WTC11 (cell line): ENCODE measurements around the gene HPS1. TPM values are rescaled to one million over a fixed set of nuclear protein-coding genes. Genes with fewer than 3 reads are reported as not detected.

ENCODE experiments used
- ATAC-seq: fragments of 200-7000 bp; cut with Tn5 transposase; 2 replicates; pipeline ENCODE4 v1.10.0; 2021; ENCODE audit warnings: mild to moderate bottlenecking, moderate library complexity
- CTCF ChIA-PET: fragments of 300-600 bp; sonication (Branson Sonifier 250); formaldehyde crosslinking; loops from one replicate; lab custom pipeline; 2021; ENCODE audit warnings: antibody characterized with exemption; lab: Charles Lee
- POLR2A ChIA-PET: fragments of 350-600 bp; sonication (Branson Sonifier 250); formaldehyde crosslinking; loops from one replicate; lab custom pipeline; 2021; ENCODE audit warnings: antibody characterized with exemption; lab: Charles Lee
- DNase-seq: peaks from one replicate; pipeline ENCODE4 v3.0.0; 2021; ENCODE audit warnings: low spot score
- H3K27ac Mint-ChIP-seq: 2 replicates; pipeline ENCODE4 v1.8.0; 2021; ENCODE audit warnings: mixed read lengths
- H3K27me3 Mint-ChIP-seq: 2 replicates; pipeline ENCODE4 v1.8.0; 2021; ENCODE audit warnings: low read depth, mild to moderate bottlenecking, moderate library complexity, mixed read lengths
- H3K36me3 Mint-ChIP-seq: 2 replicates; pipeline ENCODE4 v1.8.0; 2021; ENCODE audit warnings: mixed read lengths
- H3K4me1 Mint-ChIP-seq: 2 replicates; pipeline ENCODE4 v1.8.0; 2022; ENCODE audit warnings: mixed read lengths
- H3K4me3 Mint-ChIP-seq: 2 replicates; pipeline ENCODE4 v1.8.0; 2021; ENCODE audit warnings: mild to moderate bottlenecking, moderate library complexity, mixed read lengths
- H3K9me3 Mint-ChIP-seq: 2 replicates; pipeline ENCODE4 v1.8.0; 2021; ENCODE audit warnings: mixed read lengths
- ATF1 ChIP-seq: sonication (generic); formaldehyde crosslinking; IDR thresholded peaks from 2 replicates; pipeline ENCODE4 v1.8.1; 2023; ENCODE audit warnings: mild to moderate bottlenecking, moderate library complexity, missing genetic modification reagents
- EMX1 ChIP-seq: fragments of 250-450 bp; sonication (Bioruptor Pico); IDR thresholded peaks from 2 replicates; pipeline ENCODE4 v1.8.0; 2021; ENCODE audit warnings: mild to moderate bottlenecking
- JAZF1 ChIP-seq: fragments of 250-450 bp; sonication (Bioruptor Pico); IDR thresholded peaks from 2 replicates; pipeline ENCODE4 v1.9.0; 2021; ENCODE audit warnings: moderate library complexity, mild to moderate bottlenecking, inconsistent platforms
- NFATC4 ChIP-seq: fragments of 250-450 bp; sonication (Bioruptor Pico); IDR thresholded peaks from 2 replicates; pipeline ENCODE4 v1.9.0; 2021; ENCODE audit warnings: mild to moderate bottlenecking
- NFE2L1 ChIP-seq: sonication (generic); formaldehyde crosslinking; IDR thresholded peaks from 2 replicates; pipeline ENCODE4 v1.8.1; 2023; ENCODE audit warnings: missing genetic modification reagents
- NFYB ChIP-seq: sonication (generic); formaldehyde crosslinking; conservative IDR thresholded peaks from 2 replicates; pipeline ENCODE4 v1.8.0; 2022; ENCODE audit warnings: low read depth, missing genetic modification reagents
- NR1H2 ChIP-seq: sonication (generic); formaldehyde crosslinking; IDR thresholded peaks from 2 replicates; pipeline ENCODE4 v1.9.0; 2021; ENCODE audit warnings: mild to moderate bottlenecking, moderate library complexity, missing genetic modification reagents
- SMAD4 ChIP-seq: sonication (generic); formaldehyde crosslinking; IDR thresholded peaks from 2 replicates; pipeline ENCODE4 v1.8.0; 2022; ENCODE audit warnings: mild to moderate bottlenecking, missing genetic modification reagents
- SOX15 ChIP-seq: fragments of 250-450 bp; sonication (Bioruptor Pico); IDR thresholded peaks from 2 replicates; pipeline ENCODE4 v1.9.0; 2021; ENCODE audit warnings: mild to moderate bottlenecking
- SP1 ChIP-seq: sonication (generic); formaldehyde crosslinking; conservative IDR thresholded peaks from 2 replicates; pipeline ENCODE4 v1.8.1; 2022; ENCODE audit warnings: missing genetic modification reagents
- ZNF317 ChIP-seq: sonication (generic); formaldehyde crosslinking; IDR thresholded peaks from 2 replicates; pipeline ENCODE4 v1.8.1; 2023; ENCODE audit warnings: low read depth, mild to moderate bottlenecking, moderate library complexity, missing genetic modification reagents, borderline replicate concordance
- ZNF416 ChIP-seq: fragments of 250-450 bp; sonication (Bioruptor Pico); IDR thresholded peaks from 2 replicates; pipeline ENCODE4 v1.9.0; 2021; ENCODE audit warnings: mild to moderate bottlenecking, inconsistent platforms
- total RNA-seq: library from RNA; stranded (reverse); gene quantifications from 3 replicates; pipeline ENCODE4 v1.2.3, GENCODE V29; 2021
- TF ChIP-seq, protein P1 (sequence below): sonication (generic); formaldehyde crosslinking; IDR thresholded peaks from 2 replicates; pipeline ENCODE4 v1.8.1; 2023; ENCODE audit warnings: mild to moderate bottlenecking, missing genetic modification reagents
- TF ChIP-seq, protein P2 (sequence below): sonication (generic); formaldehyde crosslinking; IDR thresholded peaks from 2 replicates; pipeline ENCODE4 v1.8.0; 2022; ENCODE audit warnings: mild to moderate bottlenecking, missing genetic modification reagents
- TF ChIP-seq, protein P3 (sequence below): sonication (generic); formaldehyde crosslinking; IDR thresholded peaks from 2 replicates; pipeline ENCODE4 v1.8.1; 2022; ENCODE audit warnings: mild to moderate bottlenecking, missing genetic modification reagents, moderate library complexity, borderline replicate concordance
- TF ChIP-seq, protein P4 (sequence below): sonication (generic); formaldehyde crosslinking; IDR thresholded peaks from 2 replicates; pipeline ENCODE4 v1.8.1; 2023; ENCODE audit warnings: mild to moderate bottlenecking, missing genetic modification reagents, moderate library complexity
- TF ChIP-seq, protein P5 (sequence below): sonication (generic); formaldehyde crosslinking; IDR thresholded peaks from 2 replicates; pipeline ENCODE4 v1.8.0; 2022; ENCODE audit warnings: missing genetic modification reagents
- TF ChIP-seq, protein P6 (sequence below): sonication (generic); formaldehyde crosslinking; IDR thresholded peaks from 2 replicates; pipeline ENCODE4 v1.8.0; 2023; ENCODE audit warnings: missing genetic modification reagents, mild to moderate bottlenecking, borderline replicate concordance
- TF ChIP-seq, protein P7 (sequence below): sonication (generic); formaldehyde crosslinking; IDR thresholded peaks from 2 replicates; pipeline ENCODE4 v1.8.1; 2023; ENCODE audit warnings: mild to moderate bottlenecking, missing genetic modification reagents, moderate library complexity

HPS1 gene
- total RNA-seq, 1 experiment from 2014 or later: 49.3 TPM

DNA sequence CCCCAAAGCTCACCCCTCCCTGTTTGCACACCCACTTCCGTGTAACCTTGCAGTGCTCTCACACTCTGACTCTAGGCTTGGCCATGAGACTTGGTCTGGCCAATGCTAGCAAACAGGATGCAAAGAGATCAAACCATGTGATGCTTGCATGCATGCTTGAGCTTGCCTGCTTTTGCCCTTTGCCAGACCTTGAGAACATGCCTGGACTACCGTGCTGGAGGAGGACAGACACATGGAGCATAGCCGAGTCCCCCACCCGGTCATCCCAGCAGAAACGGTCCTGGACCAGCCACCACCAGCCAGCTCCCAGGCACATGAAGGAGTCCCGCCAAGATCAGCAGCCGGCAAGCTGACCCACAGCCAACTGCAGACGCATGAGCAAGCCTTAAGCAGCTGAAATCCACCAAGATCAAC is 55.1 kb downstream of the HPS1 start (continued):
- TF ChIP-seq ATF1 (CRISPR knock-in tag): no peak
- TF ChIP-seq ZNF317 (CRISPR knock-in tag): no peak
- no peak for TF ChIP-seq EMX1 (CRISPR knock-in tag)
- TF ChIP-seq NFE2L1 (CRISPR knock-in tag): no peak

DNA sequence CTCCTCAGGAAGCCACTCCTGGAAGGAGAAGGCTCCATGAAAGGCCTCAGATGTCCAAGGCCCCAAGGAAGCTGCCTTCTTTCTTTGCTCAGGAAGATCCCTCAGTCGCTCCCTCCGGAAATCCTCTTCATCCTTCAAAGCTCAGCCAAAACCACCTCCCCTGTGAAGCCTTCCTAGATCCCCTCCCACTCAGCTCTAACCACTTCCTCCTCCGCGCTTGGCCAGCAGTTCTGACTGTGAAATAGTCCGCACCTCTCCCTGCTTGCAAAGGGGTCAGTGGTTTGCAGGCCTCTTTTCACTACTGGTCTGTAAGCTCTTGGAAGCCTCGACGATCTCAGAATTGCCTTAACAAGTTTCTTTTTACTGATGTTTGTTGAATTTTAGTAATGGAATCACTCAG is 55.7 kb downstream of the HPS1 start:
- DNase-seq: no peak
- Mint-ChIP-seq H3K4me1 (peaks cover 3% of the 10 kb centered on the region; the same call in 1 of the 2 replicates), H3K4me3 (no peak overlapping the region), H3K27me3 (no peaks in the 10 kb centered on the region), H3K36me3 (peaks cover 5% of the 10 kb centered on the region; the same call in 1 of the 2 replicates), H3K27ac (no peak overlapping the region), H3K9me3 (no peaks in the 10 kb centered on the region)
- ChIA-PET POLR2A (no interaction called here), CTCF (interaction anchor here (1.7 kb wide), 1 partner anchor 34 kb away, joined by 4 read pairs; no protein-coding TSS in a partner anchor)
- no peak for ATAC-seq
- TF ChIP-seq, protein P1, sequence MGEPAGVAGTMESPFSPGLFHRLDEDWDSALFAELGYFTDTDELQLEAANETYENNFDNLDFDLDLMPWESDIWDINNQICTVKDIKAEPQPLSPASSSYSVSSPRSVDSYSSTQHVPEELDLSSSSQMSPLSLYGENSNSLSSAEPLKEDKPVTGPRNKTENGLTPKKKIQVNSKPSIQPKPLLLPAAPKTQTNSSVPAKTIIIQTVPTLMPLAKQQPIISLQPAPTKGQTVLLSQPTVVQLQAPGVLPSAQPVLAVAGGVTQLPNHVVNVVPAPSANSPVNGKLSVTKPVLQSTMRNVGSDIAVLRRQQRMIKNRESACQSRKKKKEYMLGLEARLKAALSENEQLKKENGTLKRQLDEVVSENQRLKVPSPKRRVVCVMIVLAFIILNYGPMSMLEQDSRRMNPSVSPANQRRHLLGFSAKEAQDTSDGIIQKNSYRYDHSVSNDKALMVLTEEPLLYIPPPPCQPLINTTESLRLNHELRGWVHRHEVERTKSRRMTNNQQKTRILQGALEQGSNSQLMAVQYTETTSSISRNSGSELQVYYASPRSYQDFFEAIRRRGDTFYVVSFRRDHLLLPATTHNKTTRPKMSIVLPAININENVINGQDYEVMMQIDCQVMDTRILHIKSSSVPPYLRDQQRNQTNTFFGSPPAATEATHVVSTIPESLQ: no peak
- no peak for TF ChIP-seq SMAD4 (CRISPR knock-in tag)
- TF ChIP-seq SP1 (CRISPR knock-in tag): no peak
- TF ChIP-seq JAZF1 (CRISPR knock-in tag): no peak
- TF ChIP-seq ZNF416: no peak
- TF ChIP-seq SOX15 (CRISPR knock-in tag): no peak
- TF ChIP-seq, protein P2, sequence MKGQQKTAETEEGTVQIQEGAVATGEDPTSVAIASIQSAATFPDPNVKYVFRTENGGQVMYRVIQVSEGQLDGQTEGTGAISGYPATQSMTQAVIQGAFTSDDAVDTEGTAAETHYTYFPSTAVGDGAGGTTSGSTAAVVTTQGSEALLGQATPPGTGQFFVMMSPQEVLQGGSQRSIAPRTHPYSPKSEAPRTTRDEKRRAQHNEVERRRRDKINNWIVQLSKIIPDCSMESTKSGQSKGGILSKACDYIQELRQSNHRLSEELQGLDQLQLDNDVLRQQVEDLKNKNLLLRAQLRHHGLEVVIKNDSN: no peak
- TF ChIP-seq, protein P3, sequence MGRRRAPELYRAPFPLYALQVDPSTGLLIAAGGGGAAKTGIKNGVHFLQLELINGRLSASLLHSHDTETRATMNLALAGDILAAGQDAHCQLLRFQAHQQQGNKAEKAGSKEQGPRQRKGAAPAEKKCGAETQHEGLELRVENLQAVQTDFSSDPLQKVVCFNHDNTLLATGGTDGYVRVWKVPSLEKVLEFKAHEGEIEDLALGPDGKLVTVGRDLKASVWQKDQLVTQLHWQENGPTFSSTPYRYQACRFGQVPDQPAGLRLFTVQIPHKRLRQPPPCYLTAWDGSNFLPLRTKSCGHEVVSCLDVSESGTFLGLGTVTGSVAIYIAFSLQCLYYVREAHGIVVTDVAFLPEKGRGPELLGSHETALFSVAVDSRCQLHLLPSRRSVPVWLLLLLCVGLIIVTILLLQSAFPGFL (CRISPR knock-in tag): no peak
- TF ChIP-seq, protein P4, sequence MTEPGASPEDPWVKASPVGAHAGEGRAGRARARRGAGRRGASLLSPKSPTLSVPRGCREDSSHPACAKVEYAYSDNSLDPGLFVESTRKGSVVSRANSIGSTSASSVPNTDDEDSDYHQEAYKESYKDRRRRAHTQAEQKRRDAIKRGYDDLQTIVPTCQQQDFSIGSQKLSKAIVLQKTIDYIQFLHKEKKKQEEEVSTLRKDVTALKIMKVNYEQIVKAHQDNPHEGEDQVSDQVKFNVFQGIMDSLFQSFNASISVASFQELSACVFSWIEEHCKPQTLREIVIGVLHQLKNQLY (CRISPR knock-in tag): no peak

DNA sequence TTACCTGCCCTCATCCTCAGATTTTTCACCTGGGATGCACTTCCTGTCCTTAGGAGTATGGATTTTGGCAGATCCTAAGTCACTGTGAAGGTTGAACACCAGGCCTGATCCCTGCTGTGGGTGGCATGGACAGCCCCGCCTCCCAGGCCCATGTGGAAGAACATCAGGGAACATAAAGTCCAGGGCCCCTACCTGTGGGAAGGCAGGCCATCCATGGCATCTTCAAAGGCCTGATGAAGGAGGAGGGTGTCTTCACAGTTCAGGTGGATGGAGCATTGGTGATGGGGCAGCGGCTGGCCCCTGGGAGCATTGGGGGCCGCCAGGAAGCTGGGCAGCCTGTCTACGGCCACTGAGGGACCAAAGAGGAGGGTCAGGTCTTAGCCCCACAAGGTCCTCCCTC is 56.3 kb downstream of the HPS1 start:
- Mint-ChIP-seq H3K27ac (no peak overlapping the region), H3K9me3 (no peaks in the 10 kb centered on the region), H3K27me3 (no peaks in the 10 kb centered on the region), H3K36me3 (peaks cover 5% of the 10 kb centered on the region; the same call in 1 of the 2 replicates), H3K4me1 (peaks cover 3% of the 10 kb centered on the region; the same call in 1 of the 2 replicates), H3K4me3 (no peak overlapping the region)
- DNase-seq (no peak), ATAC-seq (no peak)
- ChIA-PET CTCF (interaction anchor here (1.7 kb wide), 1 partner anchor 35 kb away, joined by 4 read pairs; no protein-coding TSS in a partner anchor), POLR2A (no interaction called here)
- TF ChIP-seq, protein P5, sequence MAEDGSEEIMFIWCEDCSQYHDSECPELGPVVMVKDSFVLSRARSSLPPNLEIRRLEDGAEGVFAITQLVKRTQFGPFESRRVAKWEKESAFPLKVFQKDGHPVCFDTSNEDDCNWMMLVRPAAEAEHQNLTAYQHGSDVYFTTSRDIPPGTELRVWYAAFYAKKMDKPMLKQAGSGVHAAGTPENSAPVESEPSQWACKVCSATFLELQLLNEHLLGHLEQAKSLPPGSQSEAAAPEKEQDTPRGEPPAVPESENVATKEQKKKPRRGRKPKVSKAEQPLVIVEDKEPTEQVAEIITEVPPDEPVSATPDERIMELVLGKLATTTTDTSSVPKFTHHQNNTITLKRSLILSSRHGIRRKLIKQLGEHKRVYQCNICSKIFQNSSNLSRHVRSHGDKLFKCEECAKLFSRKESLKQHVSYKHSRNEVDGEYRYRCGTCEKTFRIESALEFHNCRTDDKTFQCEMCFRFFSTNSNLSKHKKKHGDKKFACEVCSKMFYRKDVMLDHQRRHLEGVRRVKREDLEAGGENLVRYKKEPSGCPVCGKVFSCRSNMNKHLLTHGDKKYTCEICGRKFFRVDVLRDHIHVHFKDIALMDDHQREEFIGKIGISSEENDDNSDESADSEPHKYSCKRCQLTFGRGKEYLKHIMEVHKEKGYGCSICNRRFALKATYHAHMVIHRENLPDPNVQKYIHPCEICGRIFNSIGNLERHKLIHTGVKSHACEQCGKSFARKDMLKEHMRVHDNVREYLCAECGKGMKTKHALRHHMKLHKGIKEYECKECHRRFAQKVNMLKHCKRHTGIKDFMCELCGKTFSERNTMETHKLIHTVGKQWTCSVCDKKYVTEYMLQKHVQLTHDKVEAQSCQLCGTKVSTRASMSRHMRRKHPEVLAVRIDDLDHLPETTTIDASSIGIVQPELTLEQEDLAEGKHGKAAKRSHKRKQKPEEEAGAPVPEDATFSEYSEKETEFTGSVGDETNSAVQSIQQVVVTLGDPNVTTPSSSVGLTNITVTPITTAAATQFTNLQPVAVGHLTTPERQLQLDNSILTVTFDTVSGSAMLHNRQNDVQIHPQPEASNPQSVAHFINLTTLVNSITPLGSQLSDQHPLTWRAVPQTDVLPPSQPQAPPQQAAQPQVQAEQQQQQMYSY (CRISPR knock-in tag): no peak
- no peak for TF ChIP-seq NFYB (CRISPR knock-in tag)
- TF ChIP-seq, protein P6, sequence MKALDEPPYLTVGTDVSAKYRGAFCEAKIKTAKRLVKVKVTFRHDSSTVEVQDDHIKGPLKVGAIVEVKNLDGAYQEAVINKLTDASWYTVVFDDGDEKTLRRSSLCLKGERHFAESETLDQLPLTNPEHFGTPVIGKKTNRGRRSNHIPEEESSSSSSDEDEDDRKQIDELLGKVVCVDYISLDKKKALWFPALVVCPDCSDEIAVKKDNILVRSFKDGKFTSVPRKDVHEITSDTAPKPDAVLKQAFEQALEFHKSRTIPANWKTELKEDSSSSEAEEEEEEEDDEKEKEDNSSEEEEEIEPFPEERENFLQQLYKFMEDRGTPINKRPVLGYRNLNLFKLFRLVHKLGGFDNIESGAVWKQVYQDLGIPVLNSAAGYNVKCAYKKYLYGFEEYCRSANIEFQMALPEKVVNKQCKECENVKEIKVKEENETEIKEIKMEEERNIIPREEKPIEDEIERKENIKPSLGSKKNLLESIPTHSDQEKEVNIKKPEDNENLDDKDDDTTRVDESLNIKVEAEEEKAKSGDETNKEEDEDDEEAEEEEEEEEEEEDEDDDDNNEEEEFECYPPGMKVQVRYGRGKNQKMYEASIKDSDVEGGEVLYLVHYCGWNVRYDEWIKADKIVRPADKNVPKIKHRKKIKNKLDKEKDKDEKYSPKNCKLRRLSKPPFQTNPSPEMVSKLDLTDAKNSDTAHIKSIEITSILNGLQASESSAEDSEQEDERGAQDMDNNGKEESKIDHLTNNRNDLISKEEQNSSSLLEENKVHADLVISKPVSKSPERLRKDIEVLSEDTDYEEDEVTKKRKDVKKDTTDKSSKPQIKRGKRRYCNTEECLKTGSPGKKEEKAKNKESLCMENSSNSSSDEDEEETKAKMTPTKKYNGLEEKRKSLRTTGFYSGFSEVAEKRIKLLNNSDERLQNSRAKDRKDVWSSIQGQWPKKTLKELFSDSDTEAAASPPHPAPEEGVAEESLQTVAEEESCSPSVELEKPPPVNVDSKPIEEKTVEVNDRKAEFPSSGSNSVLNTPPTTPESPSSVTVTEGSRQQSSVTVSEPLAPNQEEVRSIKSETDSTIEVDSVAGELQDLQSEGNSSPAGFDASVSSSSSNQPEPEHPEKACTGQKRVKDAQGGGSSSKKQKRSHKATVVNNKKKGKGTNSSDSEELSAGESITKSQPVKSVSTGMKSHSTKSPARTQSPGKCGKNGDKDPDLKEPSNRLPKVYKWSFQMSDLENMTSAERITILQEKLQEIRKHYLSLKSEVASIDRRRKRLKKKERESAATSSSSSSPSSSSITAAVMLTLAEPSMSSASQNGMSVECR (CRISPR knock-in tag): no peak
- TF ChIP-seq, protein P4 (CRISPR knock-in tag): no peak
- TF ChIP-seq, protein P7, sequence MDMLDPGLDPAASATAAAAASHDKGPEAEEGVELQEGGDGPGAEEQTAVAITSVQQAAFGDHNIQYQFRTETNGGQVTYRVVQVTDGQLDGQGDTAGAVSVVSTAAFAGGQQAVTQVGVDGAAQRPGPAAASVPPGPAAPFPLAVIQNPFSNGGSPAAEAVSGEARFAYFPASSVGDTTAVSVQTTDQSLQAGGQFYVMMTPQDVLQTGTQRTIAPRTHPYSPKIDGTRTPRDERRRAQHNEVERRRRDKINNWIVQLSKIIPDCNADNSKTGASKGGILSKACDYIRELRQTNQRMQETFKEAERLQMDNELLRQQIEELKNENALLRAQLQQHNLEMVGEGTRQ (CRISPR knock-in tag): no peak
- no peak for TF ChIP-seq NFATC4 (CRISPR knock-in tag)
- no peak for TF ChIP-seq NR1H2 (CRISPR knock-in tag)
